ENCODE data around the gene DVL3. TPM values are rescaled to one million over a fixed set of nuclear protein-coding genes. Genes with fewer than 3 reads are reported as not detected.

Gene DVL3
- total and polyA plus RNA-seq, 2 donors (not counting 1 experiment from before 2014, with no cell fraction given) = 42.7 to 92.0 TPM

DNA sequence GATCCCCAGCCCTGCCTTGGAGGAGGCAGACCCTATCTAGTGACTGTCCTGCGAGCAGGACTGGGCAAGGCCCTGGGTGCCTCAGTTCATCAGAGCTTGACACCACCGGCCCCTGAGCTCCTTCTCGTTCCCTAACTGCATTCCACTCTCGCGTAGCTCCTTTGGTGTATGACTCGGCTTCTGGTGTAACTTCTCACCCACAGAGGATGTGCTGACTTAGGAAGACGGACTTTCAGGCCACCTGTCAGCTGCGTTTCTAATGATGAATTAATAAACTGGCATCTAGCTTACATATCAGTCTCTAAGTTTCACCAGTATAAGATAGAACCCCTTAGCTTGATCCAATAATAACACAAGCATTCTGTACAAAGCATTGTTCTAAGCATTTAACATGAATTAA, 48.3 kb downstream of the DVL3 start:
- H3K36me3 ChIP-seq (replicated peaks in 1 of 2; ENCODE audit: control extremely low read depth in 1 of 2, control insufficient read depth in 1 of 2, extremely low read depth in 1 of 2, insufficient read depth in 2 of 2, low read length in 1 of 2) = no peaks in the 10 kb centered on the region
- H3K4me2 ChIP-seq (replicated peaks; ENCODE audit: low read depth, low read length, poor library complexity, severe bottlenecking) = no peak overlapping the region
- H3K9me3 ChIP-seq (ENCODE audit: control extremely low read depth in 1 of 3, control insufficient read depth in 2 of 3, insufficient read depth in 1 of 3, low read length in 2 of 3) = no peaks in the 10 kb centered on the region
- no peaks in the 10 kb centered on the region for H3K9me3 Mint-ChIP-seq (ENCODE audit: insufficient read depth)
- ChIA-PET CTCF (interaction anchor here (1.3 kb wide), 2 partner anchors 22 to 308 kb away, joined by 3 to 5 read pairs; no protein-coding TSS in a partner anchor), POLR2A (no interaction called here)
- no peak overlapping the region for H3K9ac ChIP-seq (ENCODE audit: low read length)
- no peak overlapping the region for H3K4me3 ChIP-seq (ENCODE audit: control extremely low read depth in 1 of 5, extremely low read depth in 1 of 5, insufficient read depth in 1 of 5, low read depth in 2 of 5, low read length in 4 of 5)
- no peak overlapping the region for H3K4me3 Mint-ChIP-seq
- ATAC-seq (ENCODE audit: low read depth) (no peak), DNase-seq (no peak)
- no peak overlapping the region for H3K27ac ChIP-seq (ENCODE audit: low read length in 2 of 2)
- H2AFZ ChIP-seq (ENCODE audit: insufficient read depth, low read depth, low read length, poor library complexity, severe bottlenecking) = no peak overlapping the region
- H4K20me1 ChIP-seq (ENCODE audit: control insufficient read depth, insufficient read depth, low read length, poor library complexity, severe bottlenecking) = no peaks in the 10 kb centered on the region
- no peaks in the 10 kb centered on the region for H3K4me1 ChIP-seq (ENCODE audit: control insufficient read depth in 2 of 2, insufficient read depth in 2 of 2, low read length in 2 of 2)
- no peaks in the 10 kb centered on the region for H3K4me1 Mint-ChIP-seq
- H3K27me3 ChIP-seq (replicated peaks in 1 of 4; ENCODE audit: control extremely low read depth in 1 of 4, control insufficient read depth in 3 of 4, insufficient read depth in 4 of 4, low read length in 3 of 4) = peaks cover 0 to 8% (median 2%) of the 10 kb centered on the region in 4 experiments
- H3K27ac Mint-ChIP-seq = no peak overlapping the region
- peaks cover 18% of the 10 kb centered on the region for H3K27me3 Mint-ChIP-seq
- intact Hi-C loops (cut with micrococcal nuclease) = no loop called here
- WGBS (ENCODE audit: insufficient coverage) = 90% methylated on average over 6 of the region's 8 CpGs
- H3K79me2 ChIP-seq (ENCODE audit: control insufficient read depth, insufficient read depth, low read length) = no peaks in the 10 kb centered on the region
- no peak for TF ChIP-seq EZH2 (IDR thresholded peaks at IDR 0.05; ENCODE audit: borderline replicate concordance, insufficient read depth, low read depth, low read length, poor library complexity, severe bottlenecking)
- TF ChIP-seq, protein P1, sequence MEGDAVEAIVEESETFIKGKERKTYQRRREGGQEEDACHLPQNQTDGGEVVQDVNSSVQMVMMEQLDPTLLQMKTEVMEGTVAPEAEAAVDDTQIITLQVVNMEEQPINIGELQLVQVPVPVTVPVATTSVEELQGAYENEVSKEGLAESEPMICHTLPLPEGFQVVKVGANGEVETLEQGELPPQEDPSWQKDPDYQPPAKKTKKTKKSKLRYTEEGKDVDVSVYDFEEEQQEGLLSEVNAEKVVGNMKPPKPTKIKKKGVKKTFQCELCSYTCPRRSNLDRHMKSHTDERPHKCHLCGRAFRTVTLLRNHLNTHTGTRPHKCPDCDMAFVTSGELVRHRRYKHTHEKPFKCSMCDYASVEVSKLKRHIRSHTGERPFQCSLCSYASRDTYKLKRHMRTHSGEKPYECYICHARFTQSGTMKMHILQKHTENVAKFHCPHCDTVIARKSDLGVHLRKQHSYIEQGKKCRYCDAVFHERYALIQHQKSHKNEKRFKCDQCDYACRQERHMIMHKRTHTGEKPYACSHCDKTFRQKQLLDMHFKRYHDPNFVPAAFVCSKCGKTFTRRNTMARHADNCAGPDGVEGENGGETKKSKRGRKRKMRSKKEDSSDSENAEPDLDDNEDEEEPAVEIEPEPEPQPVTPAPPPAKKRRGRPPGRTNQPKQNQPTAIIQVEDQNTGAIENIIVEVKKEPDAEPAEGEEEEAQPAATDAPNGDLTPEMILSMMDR (IDR thresholded peaks at IDR 0.05) = no peak

DNA sequence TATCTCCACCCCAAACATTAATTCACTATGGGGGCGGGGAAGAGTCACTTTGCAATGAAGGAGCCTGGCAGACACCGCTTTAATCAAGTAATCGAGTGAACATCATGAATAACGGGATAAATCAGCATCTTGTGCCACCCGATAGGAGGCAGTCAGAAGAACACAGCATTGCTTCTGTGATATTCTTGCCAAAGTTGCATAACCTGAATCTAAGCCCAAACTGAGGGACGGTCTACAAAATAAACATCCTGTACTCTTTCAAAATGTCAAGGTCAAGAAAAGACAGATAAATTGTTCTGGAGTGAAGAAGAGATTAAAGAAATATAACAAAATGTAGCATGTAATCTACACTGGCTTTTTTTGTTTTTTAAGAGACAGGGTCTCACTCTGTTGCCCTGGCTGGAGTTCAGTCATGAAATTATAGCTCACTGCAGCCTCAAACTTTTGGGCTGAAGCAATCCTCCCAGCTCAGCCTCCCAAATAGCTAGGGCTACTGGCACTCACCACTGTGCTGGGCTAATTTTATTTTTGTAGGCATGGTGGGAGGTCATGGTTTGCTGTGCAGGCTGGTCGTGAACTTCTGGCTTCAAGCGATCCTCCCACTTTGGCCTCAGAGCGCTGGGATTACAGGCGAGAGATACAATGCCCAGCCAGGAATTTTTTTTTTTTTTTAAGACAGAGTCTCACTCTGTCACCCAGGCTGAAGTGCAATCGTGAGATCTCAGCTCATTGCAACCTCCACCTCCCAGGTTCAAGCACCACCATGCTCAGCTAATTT, 54.2 kb downstream of the DVL3 start:
- Mint-ChIP-seq H3K27me3 (peaks cover 25% of the 10 kb centered on the region), H3K4me3 (no peak overlapping the region), H3K9me3 (ENCODE audit: insufficient read depth) (no peaks in the 10 kb centered on the region), H3K27ac (no peak overlapping the region), H3K4me1 (no peaks in the 10 kb centered on the region)
- Histone ChIP-seq H3K79me2 (ENCODE audit: control insufficient read depth, insufficient read depth, low read length) (no peaks in the 10 kb centered on the region), H4K20me1 (ENCODE audit: control insufficient read depth, insufficient read depth, low read length, poor library complexity, severe bottlenecking) (no peaks in the 10 kb centered on the region), H3K27ac (ENCODE audit: low read length in 2 of 2) (no peak overlapping the region), H3K4me2 (replicated peaks; ENCODE audit: low read depth, low read length, poor library complexity, severe bottlenecking) (no peak overlapping the region), H3K36me3 (replicated peaks in 1 of 2; ENCODE audit: control extremely low read depth in 1 of 2, control insufficient read depth in 1 of 2, extremely low read depth in 1 of 2, insufficient read depth in 2 of 2, low read length in 1 of 2) (no peaks in the 10 kb centered on the region), H2AFZ (ENCODE audit: insufficient read depth, low read depth, low read length, poor library complexity, severe bottlenecking) (no peak overlapping the region), H3K4me3 (ENCODE audit: control extremely low read depth in 1 of 5, extremely low read depth in 1 of 5, insufficient read depth in 1 of 5, low read depth in 2 of 5, low read length in 4 of 5) (no peak overlapping the region), H3K9me3 (ENCODE audit: control extremely low read depth in 1 of 3, control insufficient read depth in 2 of 3, insufficient read depth in 1 of 3, low read length in 2 of 3) (no peaks in the 10 kb centered on the region), H3K27me3 (replicated peaks in 1 of 4; ENCODE audit: control extremely low read depth in 1 of 4, control insufficient read depth in 3 of 4, insufficient read depth in 4 of 4, low read length in 3 of 4) (peaks cover 0 to 8% (median 2%) of the 10 kb centered on the region in 4 experiments), H3K4me1 (ENCODE audit: control insufficient read depth in 2 of 2, insufficient read depth in 2 of 2, low read length in 2 of 2) (no peaks in the 10 kb centered on the region), H3K9ac (ENCODE audit: low read length) (no peak overlapping the region)
- 81% methylated on average over 10 of the region's 11 CpGs for WGBS (ENCODE audit: insufficient coverage)
- ChIA-PET POLR2A (no interaction called here), CTCF (interaction anchor here (0.5 kb wide), 1 partner anchor 301 kb away, joined by 3 read pairs; no protein-coding TSS in a partner anchor)
- TF ChIP-seq EZH2 (IDR thresholded peaks at IDR 0.05; ENCODE audit: borderline replicate concordance, insufficient read depth, low read depth, low read length, poor library complexity, severe bottlenecking) = no peak
- TF ChIP-seq, protein P1 (IDR thresholded peaks at IDR 0.05) = no peak
- DNase-seq = no peak
- intact Hi-C loops (cut with micrococcal nuclease) = no loop called here
- no peak for ATAC-seq (ENCODE audit: low read depth)
